Activated CD4-positive, alpha-beta T cell treated with anti-CD3 and anti-CD28 coated beads, Interleukin-2, amount 50 U/mL, for 48 hours (primary cell): ENCODE results near the gene PROM2.

Source experiments
- DNase-seq, 2 experiments: peaks; one replicate each; pipeline ENCODE4 v3.0.0-alpha.2; 2020

Gene PROM2

GRCh38 chr2:95308426-95308990, 34.3 kb downstream of the PROM2 start:
- no peak for DNase-seq

GRCh38 chr2:95309599-95309998, 35.4 kb downstream of the PROM2 start:
- no peak for DNase-seq

GRCh38 chr2:95310216-95310615, 36.0 kb downstream of the PROM2 start:
- DNase-seq: no peak

GRCh38 chr2:95310651-95311050, 36.4 kb downstream of the PROM2 start:
- DNase-seq: no peak

- no peak for DNase-seq
Observed at GRCh38 chr2:95311815-95312542, 37.7 kb downstream of the PROM2 start.

GRCh38 chr2:95312543-95313201, 38.4 kb downstream of the PROM2 start:
- DNase-seq: no peak

- DNase-seq: no peak
Observed at GRCh38 chr2:95313296-95314131, 39.3 kb downstream of the PROM2 start.

- no peak for DNase-seq
Observed at GRCh38 chr2:95314598-95314963, 40.3 kb downstream of the PROM2 start.

GRCh38 chr2:95314964-95315611, 40.8 kb downstream of the PROM2 start:
- peak in 1 of 2 experiments; percentile 2 for DNase-seq

GRCh38 chr2:95315801-95316411, 41.7 kb downstream of the PROM2 start:
- DNase-seq: no peak

GRCh38 chr2:95316466-95317122, 42.3 kb downstream of the PROM2 start:
- no peak for DNase-seq

- no peak for DNase-seq
Observed at GRCh38 chr2:95317123-95317500, 42.9 kb downstream of the PROM2 start.

GRCh38 chr2:95317665-95318425, 43.6 kb downstream of the PROM2 start:
- no peak for DNase-seq

GRCh38 chr2:95318431-95319220, 44.4 kb downstream of the PROM2 start:
- no peak for DNase-seq

- no peak for DNase-seq
Observed at GRCh38 chr2:95319481-95320343, 45.5 kb downstream of the PROM2 start.

- DNase-seq: no peak
Observed at GRCh38 chr2:95320344-95320712, 46.1 kb downstream of the PROM2 start.

- no peak for DNase-seq
Observed at GRCh38 chr2:95320986-95321767, 46.9 kb downstream of the PROM2 start.
